ENCODE data around the gene PACS2. TPM values are rescaled to one million over a fixed set of nuclear protein-coding genes. Genes with fewer than 3 reads are reported as not detected.
"Not testable (repeated sequence)": the region's sequence is repeated elsewhere in the genome, so short reads cannot be mapped to it uniquely, and the experiment has no call there.

The PACS2 gene
- total RNA-seq, 2 donors from 2014 or later, result 55.0 to 59.7 TPM

GRCh38 chr14:105358140-105358846 lies 43.7 kb downstream of the PACS2 start:
- Histone ChIP-seq H3K4me1 (no peaks in the 10 kb centered on the region), H3K27me3 (no peaks in the 10 kb centered on the region), H3K36me3 (peaks cover 13% of the 10 kb centered on the region), H3K27ac (no peak overlapping the region), H3K4me3 (no peak overlapping the region), H3K9me3 (no peaks in the 10 kb centered on the region)
- TF ChIP-seq, protein P1, sequence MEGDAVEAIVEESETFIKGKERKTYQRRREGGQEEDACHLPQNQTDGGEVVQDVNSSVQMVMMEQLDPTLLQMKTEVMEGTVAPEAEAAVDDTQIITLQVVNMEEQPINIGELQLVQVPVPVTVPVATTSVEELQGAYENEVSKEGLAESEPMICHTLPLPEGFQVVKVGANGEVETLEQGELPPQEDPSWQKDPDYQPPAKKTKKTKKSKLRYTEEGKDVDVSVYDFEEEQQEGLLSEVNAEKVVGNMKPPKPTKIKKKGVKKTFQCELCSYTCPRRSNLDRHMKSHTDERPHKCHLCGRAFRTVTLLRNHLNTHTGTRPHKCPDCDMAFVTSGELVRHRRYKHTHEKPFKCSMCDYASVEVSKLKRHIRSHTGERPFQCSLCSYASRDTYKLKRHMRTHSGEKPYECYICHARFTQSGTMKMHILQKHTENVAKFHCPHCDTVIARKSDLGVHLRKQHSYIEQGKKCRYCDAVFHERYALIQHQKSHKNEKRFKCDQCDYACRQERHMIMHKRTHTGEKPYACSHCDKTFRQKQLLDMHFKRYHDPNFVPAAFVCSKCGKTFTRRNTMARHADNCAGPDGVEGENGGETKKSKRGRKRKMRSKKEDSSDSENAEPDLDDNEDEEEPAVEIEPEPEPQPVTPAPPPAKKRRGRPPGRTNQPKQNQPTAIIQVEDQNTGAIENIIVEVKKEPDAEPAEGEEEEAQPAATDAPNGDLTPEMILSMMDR (IDR thresholded peaks at IDR 0.05), result no peak
- no peak for DNase-seq (ENCODE audit: low spot score)

GRCh38 chr14:105358943-105359342 lies 44.4 kb downstream of the PACS2 start:
- Histone ChIP-seq H3K27me3 (no peaks in the 10 kb centered on the region), H3K4me1 (no peaks in the 10 kb centered on the region), H3K9me3 (no peaks in the 10 kb centered on the region), H3K36me3 (peaks cover 13% of the 10 kb centered on the region), H3K27ac (no peak overlapping the region), H3K4me3 (no peak overlapping the region)
- TF ChIP-seq, protein P1 (IDR thresholded peaks at IDR 0.05), result no peak
- no peak for DNase-seq (ENCODE audit: low spot score)

GRCh38 chr14:105361412-105361811 lies 46.9 kb downstream of the PACS2 start:
- not testable (repeated sequence) for H3K4me3 ChIP-seq; DNase-seq (ENCODE audit: low spot score); H3K4me1 ChIP-seq; H3K9me3 ChIP-seq; H3K27me3 ChIP-seq; H3K27ac ChIP-seq; H3K36me3 ChIP-seq

DNA sequence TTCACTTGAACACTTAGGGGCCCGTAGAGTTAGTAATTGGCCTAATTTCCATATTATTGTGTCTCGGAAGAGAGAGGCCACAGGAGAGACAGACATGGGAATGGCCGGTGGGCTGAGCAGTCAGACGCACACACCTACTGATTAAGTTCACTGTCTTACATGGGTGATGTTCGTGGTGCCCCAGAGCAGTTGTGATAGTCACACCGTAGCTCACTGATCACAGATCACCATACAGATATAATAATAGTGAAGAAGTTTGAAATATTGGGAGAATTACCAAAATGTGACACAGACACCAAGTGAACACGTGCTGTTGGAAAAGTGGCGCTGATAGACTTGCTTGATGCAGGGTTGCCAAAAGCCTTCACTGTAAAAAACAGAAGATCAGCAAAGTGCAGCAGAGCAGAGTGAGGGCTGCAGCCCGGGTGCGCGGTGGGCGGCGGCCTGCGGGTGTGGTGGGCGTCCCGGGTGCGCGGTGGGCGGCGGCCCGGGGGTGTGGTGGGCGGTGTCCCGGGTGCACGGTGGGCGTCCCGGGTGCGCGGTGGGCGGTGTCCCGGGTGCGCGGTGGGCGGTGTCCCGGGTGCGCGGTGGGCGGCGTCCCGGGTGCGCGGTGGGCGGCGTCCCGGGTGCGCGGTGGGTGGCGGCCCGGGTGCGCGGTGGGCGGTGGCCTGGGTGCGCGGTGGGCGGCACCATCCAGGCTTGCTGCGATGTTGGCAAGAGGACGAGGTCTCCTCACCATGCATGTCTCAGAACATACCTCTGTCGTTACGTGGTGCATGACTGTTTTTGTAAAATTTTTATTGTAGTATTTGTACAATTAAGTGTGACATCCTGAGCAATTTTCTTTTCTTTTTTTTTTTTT lies 49.5 kb downstream of the PACS2 start:
- Histone ChIP-seq H3K9me3 (no peaks in the 10 kb centered on the region), H3K27ac (no peak overlapping the region), H3K4me3 (peak overlapping the region in 1 of 2 donors; percentile 19), H3K36me3 (peaks cover 26% of the 10 kb centered on the region), H3K27me3 (no peaks in the 10 kb centered on the region), H3K4me1 (no peaks in the 10 kb centered on the region)
- TF ChIP-seq, protein P1 (IDR thresholded peaks at IDR 0.05), result no peak
- DNase-seq (ENCODE audit: low spot score), result no peak

GRCh38 chr14:105365101-105365500 lies 50.6 kb downstream of the PACS2 start:
- no peak for DNase-seq (ENCODE audit: low spot score)
- Histone ChIP-seq H3K27ac (no peak overlapping the region), H3K27me3 (no peaks in the 10 kb centered on the region), H3K9me3 (no peaks in the 10 kb centered on the region), H3K4me3 (no peak overlapping the region), H3K36me3 (peaks cover 26% of the 10 kb centered on the region), H3K4me1 (no peaks in the 10 kb centered on the region)
- TF ChIP-seq, protein P1 (IDR thresholded peaks at IDR 0.05), result no peak

GRCh38 chr14:105365681-105366080 lies 51.1 kb downstream of the PACS2 start:
- Histone ChIP-seq H3K4me3 (no peak overlapping the region), H3K9me3 (no peaks in the 10 kb centered on the region), H3K27me3 (no peaks in the 10 kb centered on the region), H3K36me3 (peaks cover 25% of the 10 kb centered on the region), H3K27ac (no peak overlapping the region), H3K4me1 (no peaks in the 10 kb centered on the region)
- no peak for DNase-seq (ENCODE audit: low spot score)
- TF ChIP-seq, protein P1 (IDR thresholded peaks at IDR 0.05), result no peak
